Tibial nerve (tissue), 4 donors: Measurements from ENCODE around the gene MMRN1. TPM values are rescaled to one million over a fixed set of nuclear protein-coding genes. Genes with fewer than 3 reads are reported as not detected.
"Not testable (repeated sequence)": the region's sequence is repeated elsewhere in the genome, so short reads cannot be mapped to it uniquely, and the experiment has no call there.

Experiments
- DNase-seq, 2 donors: peaks; one replicate each; pipeline ENCODE4 v3.0.0-alpha.2; 2019; ENCODE audit warnings: low spot score in 2 of 2
- H3K27ac ChIP-seq, 4 donors: fragments of 200-600 bp; sonication (generic) in 3 of 4; one replicate each; pipeline ENCODE4 v1.5.1; 2017 to 2019; ENCODE audit warnings: mild to moderate bottlenecking in 1 of 4
- H3K27me3 ChIP-seq, 2 donors: fragments of 200-600 bp; sonication (generic) in 1 of 2; one replicate each; pipeline versions ENCODE4 v1.5.1 to v1.6.0; 2017 to 2019
- H3K36me3 ChIP-seq, 3 donors: fragments of 200-600 bp; sonication (generic); one replicate each; pipeline ENCODE4 v1.5.1; 2018 to 2019
- H3K4me1 ChIP-seq, 4 donors: fragments of 200-600 bp; sonication (generic) in 3 of 4; one replicate each; pipeline ENCODE4 v1.5.1; 2017 to 2019
- H3K4me3 ChIP-seq, 4 donors: fragments of 200-600 bp; sonication (generic) in 3 of 4; one replicate each; pipeline ENCODE4 v1.5.1; 2017 to 2019; ENCODE audit warnings: mild to moderate bottlenecking in 1 of 4, moderate library complexity in 1 of 4
- H3K9me3 ChIP-seq, 4 donors: fragments of 200-600 bp; sonication (generic) in 3 of 4; one replicate each; pipeline ENCODE4 v1.5.1; 2017 to 2019
- CTCF ChIP-seq, 5 experiments: fragments of 200-600 bp in 3 of 5; fragments of 450-650 bp in 2 of 5; sonication (generic) in 3 of 5; IDR thresholded peaks; one replicate each; pipeline ENCODE4 v1.5.1; 2016 to 2019; ENCODE audit warnings: antibody characterized with exemption in 5 of 5, mild to moderate bottlenecking in 3 of 5, moderate library complexity in 2 of 5
- EP300 ChIP-seq, 2 donors: sonication (generic); formaldehyde crosslinking; IDR thresholded peaks; one replicate each; pipeline ENCODE4 v1.6.1; 2017; ENCODE audit warnings: antibody characterized with exemption in 2 of 2, mild to moderate bottlenecking in 1 of 2
- POLR2A ChIP-seq, 2 donors: fragments of 450-650 bp; IDR thresholded peaks; one replicate each; pipeline ENCODE4 v1.6.1; 2017; ENCODE audit warnings: antibody characterized with exemption in 2 of 2, mild to moderate bottlenecking in 2 of 2, moderate library complexity in 2 of 2
- WGBS, 2 donors: methylation state at CpG; one replicate each; pipeline ENCODE4 v1.1.5; 2018; 5-methylcytosine and 5-hydroxymethylcytosine counted together
- total RNA-seq, 4 donors: library from RNA; depleted of rRNA; stranded (reverse); fragments of >200 nt; gene quantifications; one replicate each; pipeline ENCODE4 v1.1.0, GENCODE V29; 2016

Gene MMRN1
- total RNA-seq, 4 donors from 2014 or later = 12.0 to 50.1 (median 22.9) TPM

DNA sequence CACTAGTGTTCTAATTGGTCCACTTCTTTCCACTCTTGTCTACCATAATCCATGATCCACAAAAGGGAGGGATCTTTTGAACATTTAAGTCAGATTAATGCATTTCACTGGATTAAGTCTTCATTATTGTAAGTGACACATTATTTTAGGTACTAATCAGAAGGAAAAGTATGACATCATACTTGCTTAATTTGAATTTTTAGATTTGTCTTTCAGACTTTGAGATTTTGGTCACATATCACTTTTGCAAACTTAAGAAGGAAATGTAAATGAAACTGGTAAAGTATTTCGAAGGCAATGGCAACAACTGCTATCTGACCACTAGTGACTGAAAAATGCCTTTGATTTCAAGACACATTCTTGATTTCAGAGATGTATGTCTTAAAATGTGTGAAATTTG lies 5.2 kb downstream of the MMRN1 start:
- Histone ChIP-seq H3K4me3 (no peak overlapping the region), H3K4me1 (peaks cover 0 to 4% (median 0%) of the 10 kb centered on the region in 4 donors), H3K9me3 (no peaks in the 10 kb centered on the region), H3K27me3 (no peaks in the 10 kb centered on the region), H3K27ac (no peak overlapping the region), H3K36me3 (no peaks in the 10 kb centered on the region)
- 80 to 85% methylated on average over 1 of the region's 1 CpG for WGBS, 2 donors
- no peak for TF ChIP-seq CTCF (IDR thresholded peaks at IDR 0.05)
- no peak for TF ChIP-seq EP300 (IDR thresholded peaks at IDR 0.05)
- no peak for TF ChIP-seq POLR2A (IDR thresholded peaks at IDR 0.05)
- no peak for DNase-seq

DNA sequence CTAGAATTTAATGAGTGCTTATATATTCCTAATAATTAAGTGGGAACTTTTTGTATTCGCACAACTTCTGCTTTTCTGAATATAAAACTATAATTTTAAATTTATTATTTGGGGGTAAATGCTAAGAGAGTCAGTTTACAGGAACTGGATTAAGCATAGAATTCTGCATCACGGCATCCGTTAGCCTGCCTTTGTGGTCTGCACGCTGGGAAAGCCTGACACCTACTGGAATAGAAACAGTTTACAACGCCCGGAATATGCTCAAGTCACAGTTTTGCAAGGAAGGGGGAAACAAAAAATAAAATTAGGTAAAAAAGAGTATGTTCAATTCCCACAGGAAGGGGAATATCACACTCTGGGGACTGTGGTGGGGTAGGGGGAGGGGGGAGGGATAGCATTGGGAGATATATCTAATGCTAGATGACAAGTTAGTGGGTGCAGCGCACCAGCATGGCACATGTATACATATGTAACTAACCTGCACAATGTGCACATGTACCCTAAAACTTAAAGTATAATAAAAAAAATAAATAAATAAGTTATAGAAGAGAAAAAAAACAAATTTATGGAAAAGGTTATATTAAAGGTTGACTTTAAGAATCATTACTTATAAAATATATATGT lies 7.3 kb downstream of the MMRN1 start:
- H3K4me3 ChIP-seq, H3K4me1 ChIP-seq, H3K27ac ChIP-seq, H3K36me3 ChIP-seq, H3K27me3 ChIP-seq, H3K9me3 ChIP-seq: not testable (repeated sequence)
- WGBS, 2 donors = 15 to 16% methylated on average over 7 of the region's 7 CpGs
- DNase-seq = peak in 1 of 2 donors; percentile 50
- peak; percentile 26 to 65 (median 53) for TF ChIP-seq CTCF (IDR thresholded peaks at IDR 0.05)

- Histone ChIP-seq H3K27ac (no peak overlapping the region), H3K9me3 (no peaks in the 10 kb centered on the region), H3K36me3 (no peaks in the 10 kb centered on the region), H3K27me3 (no peaks in the 10 kb centered on the region), H3K4me3 (no peak overlapping the region), H3K4me1 (peaks cover 0 to 4% (median 0%) of the 10 kb centered on the region in 4 donors)
- TF ChIP-seq EP300 (IDR thresholded peaks at IDR 0.05) (no peak), CTCF (IDR thresholded peaks at IDR 0.05) (no peak), POLR2A (IDR thresholded peaks at IDR 0.05) (no peak)
- no peak for DNase-seq
- WGBS, 2 donors = 65 to 75% methylated on average over 3 of the region's 3 CpGs
Observed at GRCh38 chr4:89904524-89904923, 9.9 kb downstream of the MMRN1 start.

DNA sequence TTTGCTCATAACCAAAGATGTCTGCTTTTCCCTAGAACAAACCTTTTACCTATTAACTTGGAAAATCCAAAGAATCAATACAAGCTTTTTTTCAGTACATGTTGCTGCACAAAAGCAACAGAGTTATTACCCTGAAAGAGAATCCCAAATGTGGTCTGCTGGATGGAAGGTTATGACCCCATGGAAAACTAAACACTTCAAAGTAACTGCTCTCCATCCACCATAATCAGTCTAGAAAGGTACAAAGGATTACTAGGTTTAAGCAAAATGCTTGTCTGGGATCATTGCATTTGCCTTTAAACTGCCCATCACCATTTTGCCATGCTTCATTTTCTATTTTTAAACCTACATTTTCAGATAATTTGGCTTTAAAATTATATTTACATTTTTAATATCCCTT lies 11.7 kb downstream of the MMRN1 start:
- DNase-seq = no peak
- Histone ChIP-seq H3K27ac (no peak overlapping the region), H3K4me3 (no peak overlapping the region), H3K36me3 (no peaks in the 10 kb centered on the region), H3K27me3 (no peaks in the 10 kb centered on the region), H3K9me3 (no peaks in the 10 kb centered on the region), H3K4me1 (peaks cover 0 to 4% (median 0%) of the 10 kb centered on the region in 4 donors)
- TF ChIP-seq POLR2A (IDR thresholded peaks at IDR 0.05) (no peak), CTCF (IDR thresholded peaks at IDR 0.05) (no peak), EP300 (IDR thresholded peaks at IDR 0.05) (no peak)

GRCh38 chr4:89906777-89907521 lies 12.3 kb downstream of the MMRN1 start:
- Histone ChIP-seq H3K9me3 (no peaks in the 10 kb centered on the region), H3K36me3 (no peaks in the 10 kb centered on the region), H3K4me1 (no peaks in the 10 kb centered on the region), H3K27ac (no peak overlapping the region), H3K4me3 (no peak overlapping the region), H3K27me3 (no peaks in the 10 kb centered on the region)
- DNase-seq = no peak
- no peak for TF ChIP-seq POLR2A (IDR thresholded peaks at IDR 0.05)
- TF ChIP-seq EP300 (IDR thresholded peaks at IDR 0.05) = no peak
- no peak for TF ChIP-seq CTCF (IDR thresholded peaks at IDR 0.05)
- 32 to 35% methylated on average over 1 of the region's 1 CpG for WGBS, 2 donors
